Retinal pigment epithelial cell (primary cell): ENCODE data around the gene FBXO21.
"Not testable (repeated sequence)": the region's sequence is repeated elsewhere in the genome, so short reads cannot be mapped to it uniquely, and the experiment has no call there.

ENCODE experiments used
- DNase-seq: peaks from one replicate; pipeline ENCODE4 v3.0.0-alpha.2; 2010; ENCODE audit warnings: low read depth
- H3K4me3 ChIP-seq: 2 replicates; pipeline ENCODE4 v1.5.1; 2011; ENCODE audit warnings: mild to moderate bottlenecking, low read length, control low read depth, moderate library complexity
- TF ChIP-seq, protein P1 (sequence below): conservative IDR thresholded peaks from 2 replicates; pipeline ENCODE4 v1.5.1; 2011; ENCODE audit warnings: low read depth, low read length, control low read depth, inconsistent platforms

The FBXO21 gene

GRCh38 chr12:117098361-117099217 lies 91.7 kb downstream of the FBXO21 start:
- no peak overlapping the region for H3K4me3 ChIP-seq
- TF ChIP-seq, protein P1, sequence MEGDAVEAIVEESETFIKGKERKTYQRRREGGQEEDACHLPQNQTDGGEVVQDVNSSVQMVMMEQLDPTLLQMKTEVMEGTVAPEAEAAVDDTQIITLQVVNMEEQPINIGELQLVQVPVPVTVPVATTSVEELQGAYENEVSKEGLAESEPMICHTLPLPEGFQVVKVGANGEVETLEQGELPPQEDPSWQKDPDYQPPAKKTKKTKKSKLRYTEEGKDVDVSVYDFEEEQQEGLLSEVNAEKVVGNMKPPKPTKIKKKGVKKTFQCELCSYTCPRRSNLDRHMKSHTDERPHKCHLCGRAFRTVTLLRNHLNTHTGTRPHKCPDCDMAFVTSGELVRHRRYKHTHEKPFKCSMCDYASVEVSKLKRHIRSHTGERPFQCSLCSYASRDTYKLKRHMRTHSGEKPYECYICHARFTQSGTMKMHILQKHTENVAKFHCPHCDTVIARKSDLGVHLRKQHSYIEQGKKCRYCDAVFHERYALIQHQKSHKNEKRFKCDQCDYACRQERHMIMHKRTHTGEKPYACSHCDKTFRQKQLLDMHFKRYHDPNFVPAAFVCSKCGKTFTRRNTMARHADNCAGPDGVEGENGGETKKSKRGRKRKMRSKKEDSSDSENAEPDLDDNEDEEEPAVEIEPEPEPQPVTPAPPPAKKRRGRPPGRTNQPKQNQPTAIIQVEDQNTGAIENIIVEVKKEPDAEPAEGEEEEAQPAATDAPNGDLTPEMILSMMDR = no peak
- DNase-seq = no peak

DNA sequence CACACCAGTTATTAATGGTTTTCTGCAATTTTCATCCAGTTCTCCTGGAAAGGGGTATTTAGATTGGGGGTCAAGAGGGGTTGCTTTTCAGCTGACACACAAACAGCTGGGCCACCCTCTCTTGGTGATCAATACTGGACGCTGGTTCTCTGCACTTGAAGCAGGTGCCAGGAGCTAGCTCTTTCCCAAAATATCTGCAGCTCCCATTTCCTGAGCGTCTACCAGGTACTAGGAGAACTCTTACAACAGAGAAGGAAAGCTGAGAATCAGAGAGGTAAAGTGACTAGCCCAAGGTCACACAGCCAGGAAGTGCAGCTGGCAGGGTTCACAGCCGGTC lies 92.3 kb downstream of the FBXO21 start:
- TF ChIP-seq, protein P1 = no peak
- no peak overlapping the region for H3K4me3 ChIP-seq
- no peak for DNase-seq

- H3K4me3 ChIP-seq = no peak overlapping the region
- no peak for DNase-seq
- TF ChIP-seq, protein P1 = no peak
Observed at GRCh38 chr12:117097159-117097558, 93.1 kb downstream of the FBXO21 start.

DNA sequence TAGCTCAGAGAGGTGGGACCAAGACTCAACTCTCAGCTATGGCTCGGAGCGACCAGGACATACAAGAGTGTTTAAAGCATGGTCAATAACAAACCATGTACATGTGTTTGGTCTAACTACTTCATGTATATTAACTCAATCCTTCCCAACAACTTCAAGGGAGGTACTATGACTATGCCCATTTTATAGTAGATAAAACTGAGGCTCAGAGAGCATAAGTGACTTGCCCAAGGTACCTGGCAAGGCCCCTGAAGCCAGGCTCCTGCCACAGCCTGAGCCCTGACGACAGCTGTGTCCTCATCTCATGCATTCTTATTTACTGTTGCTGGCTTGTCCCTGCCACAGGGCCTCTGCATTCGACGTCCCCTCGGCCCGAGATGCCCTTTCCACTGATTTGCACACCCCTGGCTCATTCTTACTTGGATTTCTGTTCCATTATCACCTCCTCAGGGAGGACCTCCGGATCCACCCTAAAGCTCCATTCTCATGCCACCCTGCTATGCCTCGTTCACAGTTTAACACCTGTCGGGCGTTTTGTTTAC lies 93.7 kb downstream of the FBXO21 start:
- no peak for DNase-seq
- no peak overlapping the region for H3K4me3 ChIP-seq
- TF ChIP-seq, protein P1 = no peak

- not testable (repeated sequence) for DNase-seq, H3K4me3 ChIP-seq
Observed at GRCh38 chr12:117095191-117095590, 95.1 kb downstream of the FBXO21 start.

DNA sequence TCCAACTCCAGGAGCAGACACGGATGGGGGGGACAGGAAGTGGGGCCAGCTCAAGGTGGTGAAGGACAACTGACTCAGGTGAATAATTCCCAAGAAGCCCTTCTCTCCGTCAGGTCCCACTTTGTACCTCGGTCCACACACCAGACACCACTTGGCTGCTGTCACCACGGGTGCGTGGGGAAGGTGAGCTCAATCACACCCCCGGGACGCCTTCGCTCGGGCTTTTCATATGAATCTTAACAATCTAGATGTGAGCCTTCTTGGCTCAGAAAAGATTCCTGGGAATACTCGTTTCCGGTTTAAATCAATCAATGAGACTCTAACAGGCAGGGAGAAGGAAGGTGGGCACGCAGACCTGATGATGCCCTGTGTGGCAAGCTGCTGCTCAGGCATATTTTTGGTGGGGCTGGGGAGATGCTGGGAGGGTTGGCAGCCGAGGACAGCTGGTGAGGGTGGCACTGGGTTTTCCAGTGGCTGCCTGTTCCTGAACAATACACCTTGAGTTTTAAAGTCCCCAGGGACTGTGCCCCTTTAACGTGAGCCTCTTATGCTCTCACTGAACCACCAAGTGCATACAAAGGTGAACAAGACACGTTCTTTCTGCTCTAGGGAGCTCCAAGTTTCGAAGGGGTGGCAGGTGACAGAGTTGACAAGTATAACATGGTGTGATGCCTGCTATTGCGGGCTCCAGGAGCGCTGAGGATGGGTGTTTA lies 96.2 kb downstream of the FBXO21 start:
- TF ChIP-seq, protein P1 = no peak
- DNase-seq = no peak
- H3K4me3 ChIP-seq = no peak overlapping the region

DNA sequence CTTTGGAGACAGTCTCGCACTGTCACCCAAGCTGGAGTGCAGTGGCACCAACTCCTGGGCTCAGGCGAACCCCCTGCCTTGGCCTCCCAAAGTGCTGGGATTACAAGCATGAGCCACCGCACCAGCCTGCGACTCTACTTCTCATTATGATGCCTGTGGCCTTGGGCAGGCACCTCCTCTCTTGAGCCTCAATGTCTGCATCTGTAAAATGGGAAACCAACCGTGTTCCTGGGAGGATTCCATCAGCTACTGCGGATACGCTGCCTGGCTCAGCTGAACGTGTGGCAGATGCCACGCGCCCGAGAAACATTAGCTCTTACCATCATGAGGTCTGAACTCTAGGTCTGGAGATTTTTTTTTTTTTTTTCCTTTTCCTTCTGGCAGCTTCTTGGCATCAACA lies 96.8 kb downstream of the FBXO21 start:
- TF ChIP-seq, protein P1 = no peak
- H3K4me3 ChIP-seq = no peak overlapping the region
- DNase-seq = no peak
